NCI-H187 (cell line): ENCODE results near the gene NAA50.

ENCODE experiments used
- DNase-seq, 2 experiments: peaks; one replicate each; lab custom pipeline; 2025; lab: John Stamatoyannopoulos, UW

NAA50 gene

GRCh38 chr3:113685956-113686721 lies 59.9 kb downstream of the NAA50 start:
- no peak for DNase-seq

DNA sequence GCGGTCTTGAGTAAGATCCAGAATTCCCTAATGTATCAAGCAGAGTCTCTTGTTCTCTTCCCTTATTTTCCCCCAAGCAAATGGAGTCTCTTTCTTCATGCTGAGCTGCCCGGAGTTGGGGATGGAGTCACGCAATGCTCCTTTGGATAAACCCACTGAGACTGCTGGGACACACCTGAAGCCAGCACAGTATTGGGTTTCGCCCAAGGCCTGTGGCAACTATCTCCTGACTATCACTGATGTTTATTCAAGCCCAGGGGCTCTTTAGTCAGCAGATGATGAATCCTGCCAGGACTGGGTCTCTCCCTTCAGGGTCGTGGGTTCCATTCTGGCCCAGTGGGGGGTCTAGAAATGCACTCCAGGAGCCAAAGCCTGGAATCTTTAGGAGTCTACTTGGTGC lies 60.9 kb downstream of the NAA50 start:
- DNase-seq = no peak

DNA sequence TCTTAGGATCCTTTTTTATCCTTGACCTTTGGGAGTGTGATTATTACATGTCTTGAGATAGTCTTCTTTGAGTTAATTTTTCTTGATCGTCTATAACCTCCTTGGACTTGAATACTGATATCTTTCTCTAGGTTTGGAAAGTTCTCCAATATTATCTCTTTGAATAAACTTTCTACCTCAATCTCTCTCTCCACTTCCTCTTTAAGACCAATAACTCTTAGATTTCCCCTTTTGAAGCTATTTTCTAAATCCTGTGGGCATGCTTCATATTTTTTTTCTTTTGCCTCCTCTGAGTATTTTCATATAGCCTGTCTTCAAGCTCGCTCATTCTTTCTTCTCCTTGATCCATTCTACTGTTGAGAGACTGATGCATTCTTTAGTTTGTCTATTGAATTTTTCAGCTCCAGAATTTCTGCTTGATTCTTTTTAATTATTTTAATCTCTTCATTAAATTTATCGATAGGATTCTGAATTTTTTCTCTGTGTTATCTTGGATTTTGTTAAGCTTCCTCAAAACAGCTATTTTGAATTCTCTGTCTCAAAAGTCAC lies 61.7 kb downstream of the NAA50 start:
- DNase-seq = no peak

GRCh38 chr3:113678773-113679172 lies 67.3 kb downstream of the NAA50 start:
- DNase-seq = no peak

DNA sequence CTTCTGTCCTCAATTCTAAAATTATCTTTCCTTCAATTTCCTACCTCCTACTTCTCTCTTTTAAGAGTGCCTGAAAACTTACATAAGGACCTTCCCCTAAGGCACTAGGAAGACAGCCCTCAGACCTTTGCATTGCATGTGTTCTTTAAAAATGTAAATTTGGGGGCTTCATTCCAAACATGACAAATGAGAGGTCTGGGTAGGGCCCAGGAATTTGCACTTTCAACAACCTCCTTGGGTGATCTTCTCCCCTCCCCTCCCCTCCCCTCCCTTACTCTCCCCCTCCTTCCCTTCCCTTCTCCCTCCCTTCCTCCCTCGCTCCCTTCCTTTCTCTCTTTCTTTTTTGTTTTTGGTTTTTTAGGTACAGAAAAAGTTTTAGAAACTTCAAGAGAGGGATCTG lies 68.3 kb downstream of the NAA50 start:
- no peak for DNase-seq

DNA sequence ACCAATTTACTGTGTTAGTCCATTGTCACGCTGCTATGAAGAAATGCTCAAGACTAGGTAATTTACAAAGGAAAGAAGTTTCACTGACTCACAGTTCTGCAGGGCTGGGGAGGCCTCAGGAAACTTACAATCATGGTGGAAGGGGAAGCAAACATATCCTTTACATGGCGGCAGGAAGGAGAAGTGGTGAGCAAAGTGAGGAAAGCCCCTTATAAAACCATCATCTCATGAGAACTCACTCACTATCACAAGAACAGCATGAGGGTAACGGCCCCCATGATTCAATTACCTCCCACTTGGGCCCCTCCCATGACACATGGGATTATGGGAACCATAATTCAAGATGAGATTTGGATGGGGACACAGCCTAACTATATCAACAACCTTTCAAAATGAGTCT lies 69.8 kb downstream of the NAA50 start:
- DNase-seq = no peak

DNA sequence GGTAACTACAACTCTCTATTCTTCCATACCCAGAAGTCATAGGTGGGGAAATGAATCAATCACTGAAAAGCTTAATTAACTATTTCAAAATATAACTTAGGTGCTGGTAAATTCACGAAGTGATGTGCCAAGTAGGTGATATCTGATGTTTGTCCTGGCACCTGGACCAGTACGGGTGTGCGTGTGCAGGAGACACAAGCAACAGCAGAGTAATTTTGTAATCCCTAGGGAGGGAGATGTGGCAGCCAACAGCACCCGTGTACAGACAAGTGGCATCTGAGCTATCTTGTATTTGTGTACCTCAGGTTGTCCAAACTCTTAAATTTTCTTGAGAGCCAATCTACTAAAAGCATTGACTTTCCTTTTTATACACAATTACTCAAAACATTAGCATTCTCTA lies 72.5 kb downstream of the NAA50 start:
- DNase-seq = no peak

DNA sequence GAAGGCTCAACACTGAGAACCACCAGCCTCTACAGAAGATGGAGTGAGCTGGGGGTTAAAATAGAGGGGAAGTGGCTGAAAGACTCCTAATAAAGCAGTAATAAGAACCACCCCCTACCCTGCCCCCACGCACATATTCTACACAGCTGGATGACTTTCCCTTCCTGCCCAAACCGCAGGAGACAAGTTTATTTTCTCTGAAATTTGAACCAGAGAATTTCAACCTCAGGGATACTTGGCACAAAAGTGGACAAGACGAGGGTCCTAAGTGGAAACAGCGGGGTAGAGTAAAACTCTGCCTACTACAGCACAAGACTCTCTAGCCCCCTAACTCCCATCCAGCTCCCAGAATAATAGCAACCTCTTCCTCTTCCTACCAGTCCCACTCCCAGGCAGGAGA lies 78.0 kb downstream of the NAA50 start:
- DNase-seq = no peak
